Measurements from ENCODE around the gene RASGRP4.

GRCh38 chr19:38425222-38425809 lies 703 bp downstream of the RASGRP4 start:
- no peak for TF ChIP-seq CTCF (conservative IDR thresholded peaks at IDR 0.05; ENCODE audit: low read depth, low read length)
- no peak for TF ChIP-seq EZH2 (IDR thresholded peaks at IDR 0.05; ENCODE audit: low read length, unreplicated experiment)

Data from PC-3 (cell line).